ENCODE results near the gene AGBL1.

Gene AGBL1

DNA sequence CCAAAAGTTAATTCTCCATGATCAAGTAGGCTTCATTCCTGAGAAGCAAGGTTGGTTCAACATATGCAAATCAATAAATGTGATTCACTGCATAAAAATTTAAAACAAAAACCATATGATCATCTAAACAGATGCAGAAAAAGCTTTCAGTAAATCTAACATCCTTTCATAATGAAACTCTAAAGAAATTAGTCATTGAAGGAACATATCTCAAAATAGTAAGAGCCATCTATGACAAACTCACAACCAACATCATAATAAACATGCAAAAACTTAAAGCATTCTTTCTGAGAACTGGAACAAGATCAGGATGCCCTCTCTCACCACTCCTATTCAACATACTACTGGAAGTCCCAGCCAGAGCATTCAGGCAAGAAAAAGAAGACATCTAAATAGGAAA is 254.1 kb downstream of the AGBL1 start:
- DNase-seq = no peak

DNA sequence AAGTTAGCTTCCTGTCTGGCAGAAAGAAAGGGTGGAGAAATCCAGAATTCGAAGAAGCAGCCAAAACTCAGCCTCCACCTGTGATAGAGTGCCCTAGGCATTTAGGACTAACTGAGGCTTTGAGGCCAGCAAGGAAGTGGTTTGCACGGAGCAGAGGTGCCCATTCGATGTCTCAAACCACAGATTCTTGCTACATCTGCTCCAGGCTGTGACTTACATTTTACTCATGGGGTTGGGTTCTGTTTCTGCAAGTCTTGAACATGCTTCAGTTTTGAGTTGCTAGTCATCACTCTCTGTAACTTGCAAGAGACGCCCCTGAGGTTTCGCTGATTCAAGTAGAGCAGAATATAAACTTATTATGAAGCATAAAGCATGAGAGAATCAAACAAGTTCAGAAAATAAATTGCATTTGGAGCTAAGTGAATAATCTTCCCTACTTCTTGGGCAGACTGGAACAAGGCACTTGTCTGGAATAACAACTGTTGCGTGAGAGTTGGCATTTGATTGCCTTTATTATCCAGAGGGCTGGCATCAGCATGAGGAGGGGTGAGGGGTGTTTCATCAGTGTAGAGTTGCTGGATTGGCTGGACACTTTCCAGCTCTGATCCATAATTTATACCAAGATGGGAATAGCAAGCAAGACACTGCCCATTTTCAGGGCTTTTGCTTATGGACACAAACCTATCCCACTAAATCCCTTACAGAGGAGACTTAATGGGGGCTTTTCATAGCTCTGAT is 256.5 kb downstream of the AGBL1 start:
- no peak for DNase-seq

DNA sequence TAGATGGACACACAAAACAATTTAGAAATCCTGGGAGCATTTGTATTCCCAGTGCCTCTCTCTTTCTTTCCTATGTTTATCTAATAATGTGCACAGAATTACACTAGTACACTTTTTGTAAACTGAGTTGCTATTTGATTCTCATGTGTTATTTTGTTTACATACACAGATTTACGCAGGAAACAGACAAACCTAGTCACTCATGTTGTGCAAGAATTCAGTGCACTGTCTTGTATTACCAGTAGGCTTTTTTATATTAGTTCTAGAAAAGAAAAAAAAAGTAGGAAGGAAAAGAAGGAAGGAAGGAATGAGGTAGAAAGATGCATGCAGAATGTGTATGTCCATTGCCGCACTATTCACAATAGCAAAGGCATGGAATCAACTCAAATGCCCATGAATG is 257.4 kb downstream of the AGBL1 start:
- no peak for DNase-seq

DNA sequence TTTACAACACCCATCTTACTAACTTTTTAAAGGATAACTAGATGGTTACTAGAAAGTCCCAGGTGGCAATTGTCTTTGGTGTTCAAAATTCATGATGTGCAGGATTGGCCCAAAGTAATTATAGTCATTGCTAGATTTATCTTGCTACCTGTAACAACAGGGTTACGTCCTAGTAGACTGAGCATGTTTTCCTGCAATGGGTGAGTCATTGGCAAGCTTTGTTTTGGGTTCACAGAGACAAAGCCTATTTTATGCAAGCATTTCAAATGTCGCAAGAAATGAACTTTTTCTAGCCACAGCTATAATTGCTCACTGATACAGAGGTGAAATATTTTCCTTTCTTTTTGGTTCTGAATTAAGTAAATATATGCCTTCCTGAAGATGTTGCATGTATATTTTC is 267.6 kb downstream of the AGBL1 start:
- no peak for DNase-seq

DNA sequence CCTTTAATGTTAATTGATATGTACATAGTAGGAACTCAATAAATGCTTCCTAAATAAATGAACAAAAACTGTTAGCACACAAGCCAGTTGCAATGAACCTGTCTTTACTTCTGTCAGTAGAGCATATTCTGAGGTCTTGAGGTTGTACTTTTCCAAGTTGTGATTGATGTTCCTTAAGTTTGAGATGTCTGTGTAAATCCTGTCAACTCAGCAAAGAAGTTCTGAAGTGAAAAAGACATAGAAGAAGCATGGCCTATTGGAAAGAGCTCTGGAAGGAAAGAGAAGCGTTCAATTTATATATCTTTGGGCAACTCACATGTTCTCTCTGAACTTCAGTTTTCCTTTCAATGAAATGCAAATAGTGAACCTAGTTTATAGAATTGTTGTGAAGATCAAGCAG is 269.9 kb downstream of the AGBL1 start:
- no peak for DNase-seq

DNA sequence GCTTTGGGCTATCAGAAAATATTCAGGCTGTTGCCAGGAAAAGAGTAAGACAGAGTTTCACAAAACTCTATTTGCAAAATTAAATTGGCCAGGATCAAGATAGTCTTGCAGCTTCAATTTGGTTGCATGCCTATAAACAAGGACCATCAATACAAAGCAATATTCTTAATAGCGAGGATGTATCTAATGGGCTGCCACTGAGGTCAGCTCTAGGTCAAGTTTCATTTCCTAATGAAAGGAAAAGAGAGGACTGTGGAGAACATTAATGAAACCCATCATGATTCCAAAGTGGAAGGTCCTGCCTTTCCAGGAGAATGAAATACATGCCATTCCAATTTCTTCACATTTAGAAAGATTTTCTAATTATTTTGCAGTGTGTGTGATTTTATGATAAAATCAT is 273.5 kb downstream of the AGBL1 start:
- DNase-seq = no peak

DNA sequence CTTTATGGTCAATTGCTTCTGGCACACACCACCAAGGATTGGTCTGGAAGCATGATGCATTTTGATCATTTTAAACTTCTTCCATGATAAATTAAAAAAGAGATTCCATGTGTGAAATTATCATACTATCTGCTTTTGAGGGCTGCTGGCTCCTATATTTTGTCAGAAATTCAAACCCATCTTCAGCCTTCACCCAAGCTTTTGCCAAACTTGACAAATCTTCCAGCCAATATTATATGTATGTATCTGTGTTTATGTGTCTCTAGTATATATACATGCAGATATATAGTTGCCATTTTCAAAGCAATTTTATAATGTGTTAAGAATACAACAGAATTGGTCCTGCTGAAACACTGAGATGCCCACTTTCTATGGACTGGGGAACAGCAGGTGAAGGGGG is 275.7 kb downstream of the AGBL1 start:
- DNase-seq = no peak

DNA sequence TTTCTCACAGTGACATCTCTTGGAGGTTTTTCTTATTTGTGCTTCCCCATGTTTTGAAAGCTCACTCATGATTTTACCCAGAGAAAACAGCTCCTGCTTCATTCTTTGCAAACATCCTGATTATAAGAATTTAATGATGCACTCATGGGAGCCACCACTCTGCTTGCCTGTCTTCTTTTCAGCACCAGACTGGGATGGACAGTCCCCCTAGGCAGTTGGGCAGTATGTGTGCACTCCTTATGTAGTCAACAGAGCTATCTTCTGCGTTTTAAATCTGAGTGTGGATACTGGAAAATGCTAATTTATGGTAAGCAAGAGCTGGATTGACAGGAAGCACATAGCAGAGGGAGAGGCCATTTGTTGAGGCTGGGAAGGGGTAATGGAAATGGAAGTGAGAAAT is 276.1 kb downstream of the AGBL1 start:
- no peak for DNase-seq

DNA sequence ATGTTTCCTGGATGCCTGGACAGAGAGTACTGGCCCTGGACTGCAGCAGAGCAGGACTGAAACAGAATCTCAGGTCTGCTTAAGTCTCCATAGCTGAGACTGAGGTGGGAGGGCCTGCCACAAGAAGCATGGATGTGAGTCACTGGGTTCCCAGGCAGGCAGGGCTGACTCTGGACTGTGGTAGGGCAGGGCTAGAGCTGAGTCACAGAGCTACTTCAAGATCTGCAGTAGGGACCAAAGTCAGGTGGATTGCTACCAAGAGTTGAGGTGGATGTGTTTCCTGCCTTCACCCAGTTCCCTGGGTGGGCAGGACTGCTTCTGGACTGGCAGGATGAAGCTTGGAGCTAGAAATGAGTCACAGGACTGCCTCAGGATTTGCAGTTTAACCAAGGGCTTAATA is 282.9 kb downstream of the AGBL1 start:
- no peak for DNase-seq

DNA sequence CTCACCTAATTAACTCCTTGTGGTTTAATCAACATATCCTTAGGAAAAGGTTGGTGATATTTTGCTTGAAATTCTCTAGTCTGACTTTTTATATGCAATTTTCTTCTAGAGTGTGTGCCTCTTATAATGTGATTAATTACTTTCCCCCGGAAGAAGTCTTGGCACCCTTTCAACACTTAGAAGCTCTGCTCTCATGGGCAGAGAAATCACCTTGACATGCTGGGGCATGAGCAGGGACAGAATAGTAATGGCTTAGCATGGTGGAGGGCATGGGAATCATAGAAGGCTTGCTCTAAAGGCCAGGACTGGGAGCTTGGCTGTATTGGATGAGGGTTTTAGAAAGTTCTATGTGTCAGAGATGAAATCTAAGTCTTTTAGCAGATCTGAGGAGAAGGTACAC is 293.5 kb downstream of the AGBL1 start:
- DNase-seq = no peak

DNA sequence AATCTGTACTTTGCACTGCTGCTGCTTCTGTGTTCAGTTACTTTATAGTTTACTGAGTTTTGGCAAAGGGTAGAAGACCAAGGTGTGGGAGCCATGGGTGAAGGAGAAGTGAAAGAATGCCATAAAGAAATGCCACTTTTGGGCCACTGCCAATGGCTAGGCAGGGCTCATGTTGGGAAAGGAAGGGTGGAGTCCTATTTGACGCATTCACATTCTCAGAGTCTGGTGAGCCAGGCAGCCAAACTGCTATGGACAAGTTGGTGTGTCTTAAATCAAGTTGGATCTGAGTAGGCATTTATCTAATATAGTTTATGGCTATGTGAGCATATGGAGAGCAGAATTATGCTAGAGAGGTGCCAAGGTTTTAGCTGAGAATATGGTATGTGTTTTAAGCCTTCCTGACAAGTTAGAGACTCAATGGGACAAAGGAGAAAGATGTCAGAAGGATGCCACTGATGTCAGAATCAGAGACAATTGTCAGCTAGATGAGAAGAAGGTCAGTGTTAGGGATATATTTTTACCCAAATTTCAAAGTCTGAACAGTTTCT is 296.1 kb downstream of the AGBL1 start:
- DNase-seq = no peak

DNA sequence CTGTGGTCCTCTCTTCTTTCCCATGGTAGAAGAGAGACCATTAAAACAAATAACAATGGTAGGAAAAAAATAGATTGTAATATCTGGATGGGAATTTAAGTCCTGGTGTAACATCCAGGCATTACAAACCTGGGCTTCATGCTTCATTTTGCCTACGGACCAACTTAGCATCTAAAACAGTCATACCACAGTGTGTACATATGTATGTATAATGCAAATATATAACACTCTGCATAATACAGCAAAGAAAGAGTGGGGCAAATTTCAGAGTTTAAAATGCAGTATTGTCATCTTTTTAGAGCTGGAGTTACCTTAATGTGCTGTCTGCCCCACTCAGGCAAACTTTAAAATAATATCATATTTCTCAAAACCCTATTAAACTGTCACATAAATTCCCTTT is 298.2 kb downstream of the AGBL1 start:
- no peak for DNase-seq

DNA sequence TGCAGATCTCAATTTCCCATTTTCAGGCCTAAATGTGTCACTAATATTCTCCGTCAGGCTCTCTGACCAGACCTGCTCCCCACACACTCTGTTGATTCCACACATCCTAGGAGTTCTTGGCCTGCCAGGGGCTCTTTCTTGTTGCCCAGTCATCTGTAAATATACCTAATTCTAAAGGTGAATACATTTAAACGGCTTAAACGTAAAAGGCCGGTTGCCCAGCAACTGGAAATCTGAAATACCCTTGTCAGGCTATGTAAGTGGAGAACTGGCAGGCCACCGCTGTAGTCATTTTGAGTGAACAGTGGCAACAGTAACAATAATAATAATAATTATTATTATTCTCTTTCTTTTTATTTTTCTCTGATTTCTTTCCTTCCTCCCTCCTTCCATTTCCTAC is 302.7 kb downstream of the AGBL1 start:
- no peak for DNase-seq

DNA sequence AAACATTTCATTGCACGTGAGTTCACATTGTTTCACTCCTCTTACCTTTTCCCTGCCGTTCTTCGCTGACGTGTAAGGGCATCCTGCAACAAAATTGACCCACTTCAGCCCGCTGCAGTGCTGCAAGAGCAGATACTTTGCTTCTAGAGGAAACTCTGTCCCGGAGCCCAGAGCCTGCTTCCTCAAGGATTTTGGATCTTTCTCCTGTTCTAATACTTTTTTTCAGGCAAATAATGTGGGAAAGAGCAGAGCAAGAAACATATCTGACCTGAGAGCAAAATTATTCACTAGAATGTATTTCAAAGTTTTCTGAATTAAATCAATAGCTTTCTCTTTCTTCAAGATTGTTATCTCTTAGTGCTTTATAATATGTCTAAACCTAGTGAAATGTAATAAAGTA is 303.9 kb downstream of the AGBL1 start:
- DNase-seq = no peak

DNA sequence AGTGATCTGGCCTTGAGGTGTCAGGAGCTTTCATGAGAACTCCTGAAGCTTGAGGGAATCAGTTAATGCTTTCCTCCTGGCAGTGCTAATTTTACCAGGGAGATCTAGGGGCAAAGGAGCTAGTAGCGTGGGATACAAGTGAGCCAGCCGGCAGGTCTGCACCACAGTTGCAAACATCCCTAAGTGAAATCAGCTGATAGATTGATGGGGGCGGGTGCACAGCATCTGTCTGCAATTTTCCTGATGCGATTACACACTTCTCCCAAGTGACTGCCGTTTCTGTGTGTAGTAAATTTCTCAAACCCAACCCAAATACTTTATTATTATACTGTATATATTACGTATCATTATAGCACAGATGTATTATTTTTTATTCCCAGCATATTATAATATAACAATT is 304.5 kb downstream of the AGBL1 start:
- DNase-seq = no peak

DNA sequence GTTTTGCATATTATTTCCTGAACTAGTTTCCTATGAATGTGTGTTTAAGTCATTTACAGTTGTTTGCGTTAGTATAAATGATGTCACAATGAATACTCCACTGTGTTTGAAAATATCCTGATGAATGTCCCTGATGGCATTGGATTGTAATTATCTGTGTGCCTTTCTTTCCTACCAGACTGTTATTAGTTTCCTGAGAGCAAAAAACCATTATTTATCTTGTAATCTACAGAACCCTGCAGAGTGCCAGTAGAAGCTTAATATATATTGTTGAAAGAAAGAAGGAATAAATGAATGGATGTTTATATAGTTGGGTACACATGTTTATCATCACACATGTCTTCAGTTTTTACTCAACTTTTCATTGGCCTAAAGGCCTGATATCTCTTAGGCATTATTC is 312.6 kb downstream of the AGBL1 start:
- DNase-seq = no peak

DNA sequence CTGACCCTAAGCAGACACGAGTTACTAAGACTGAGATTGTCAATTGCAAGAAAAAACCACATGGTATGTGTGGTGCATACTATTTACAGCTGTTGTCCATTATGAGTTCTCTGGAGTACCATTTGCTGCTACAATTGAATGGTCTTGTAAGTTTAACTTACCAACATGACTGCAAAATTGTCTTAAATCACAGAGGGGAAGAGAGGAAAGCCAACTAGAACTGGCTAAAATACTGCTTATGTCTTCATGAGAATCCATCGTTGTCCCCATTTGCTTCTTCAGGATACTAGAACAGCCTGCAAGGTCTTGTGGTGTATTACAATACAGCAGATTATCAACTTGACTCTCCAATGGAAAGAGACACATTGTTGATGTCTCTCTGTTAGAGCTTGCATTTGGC is 313.2 kb downstream of the AGBL1 start:
- no peak for DNase-seq

DNA sequence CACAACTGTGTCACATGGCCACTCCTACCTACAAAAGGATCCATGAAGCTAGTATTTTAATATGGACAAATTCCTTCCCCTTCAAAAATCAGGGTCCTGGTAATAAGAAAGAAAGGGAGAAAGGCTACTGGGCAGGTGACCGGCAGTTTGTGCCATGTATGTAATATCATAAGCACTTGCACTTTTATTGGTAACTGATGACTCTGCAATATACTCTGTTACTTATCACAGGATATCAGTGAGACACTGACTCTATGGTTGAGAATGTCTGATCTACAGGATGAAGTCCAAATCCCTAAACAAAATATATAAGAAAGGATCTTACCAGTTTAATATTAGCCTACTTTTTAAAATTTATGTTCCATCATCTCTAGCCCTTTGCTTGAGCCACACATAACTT is 315.2 kb downstream of the AGBL1 start:
- no peak for DNase-seq

DNA sequence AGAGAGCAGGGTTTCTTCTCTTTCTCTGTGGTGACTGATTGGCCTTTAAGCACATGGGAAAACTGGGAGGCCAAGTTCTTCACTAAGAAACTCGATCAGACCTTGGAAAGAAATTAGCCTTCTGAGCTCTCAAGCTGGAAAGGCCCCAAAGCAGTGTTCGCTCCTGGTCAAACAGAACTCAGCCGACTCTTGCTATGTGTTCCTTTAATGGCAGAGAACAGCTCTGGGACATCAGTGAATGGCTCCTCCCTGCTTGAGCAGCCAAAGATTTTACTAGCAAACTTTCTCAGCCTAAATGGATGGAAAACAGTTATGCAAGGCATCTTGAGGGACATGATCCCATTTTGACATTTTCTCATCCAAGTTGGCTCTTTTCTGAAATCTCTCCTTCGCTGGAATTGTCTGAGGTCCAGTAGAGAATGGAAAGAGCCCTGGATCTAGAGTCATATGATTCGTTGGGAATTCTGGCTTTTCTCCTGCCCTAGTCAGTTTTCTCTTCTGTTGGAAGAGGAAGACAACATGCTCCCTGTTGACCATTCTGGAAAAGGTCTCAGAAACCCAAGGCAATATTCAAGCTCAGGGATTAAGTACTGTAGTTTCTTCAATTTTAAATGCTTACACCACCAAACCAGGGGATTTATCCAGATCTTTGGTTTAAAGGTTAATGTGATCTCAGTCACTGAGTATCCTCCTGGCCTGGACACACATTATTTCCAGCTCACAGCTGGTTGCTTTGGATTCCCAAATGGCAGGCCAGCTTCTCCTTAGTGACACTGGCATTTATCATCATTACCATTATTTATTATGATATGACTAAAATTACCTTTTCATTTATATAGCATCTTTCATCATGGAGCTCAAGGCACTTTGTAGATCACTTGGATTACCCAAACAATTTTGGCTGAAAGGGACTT is 319.6 kb downstream of the AGBL1 start:
- no peak for DNase-seq

DNA sequence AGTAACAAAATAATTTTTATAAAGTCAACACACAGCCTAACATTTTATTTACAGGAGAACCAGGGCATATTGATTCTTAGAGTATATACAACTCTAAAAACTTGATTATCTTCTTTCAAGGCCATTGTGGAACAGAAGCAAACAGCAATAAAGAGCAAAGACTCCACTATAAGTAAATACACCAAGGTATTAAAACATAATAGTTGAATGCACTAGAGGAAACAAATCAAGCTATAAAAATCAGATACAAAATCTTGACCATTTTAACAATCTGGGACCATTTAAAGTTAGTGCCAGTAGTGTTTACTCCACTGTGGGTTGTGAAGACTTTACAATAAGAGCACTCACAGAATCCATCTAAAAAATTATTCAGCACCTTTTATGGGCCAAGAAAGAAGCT is 323.6 kb downstream of the AGBL1 start:
- DNase-seq = no peak

DNA sequence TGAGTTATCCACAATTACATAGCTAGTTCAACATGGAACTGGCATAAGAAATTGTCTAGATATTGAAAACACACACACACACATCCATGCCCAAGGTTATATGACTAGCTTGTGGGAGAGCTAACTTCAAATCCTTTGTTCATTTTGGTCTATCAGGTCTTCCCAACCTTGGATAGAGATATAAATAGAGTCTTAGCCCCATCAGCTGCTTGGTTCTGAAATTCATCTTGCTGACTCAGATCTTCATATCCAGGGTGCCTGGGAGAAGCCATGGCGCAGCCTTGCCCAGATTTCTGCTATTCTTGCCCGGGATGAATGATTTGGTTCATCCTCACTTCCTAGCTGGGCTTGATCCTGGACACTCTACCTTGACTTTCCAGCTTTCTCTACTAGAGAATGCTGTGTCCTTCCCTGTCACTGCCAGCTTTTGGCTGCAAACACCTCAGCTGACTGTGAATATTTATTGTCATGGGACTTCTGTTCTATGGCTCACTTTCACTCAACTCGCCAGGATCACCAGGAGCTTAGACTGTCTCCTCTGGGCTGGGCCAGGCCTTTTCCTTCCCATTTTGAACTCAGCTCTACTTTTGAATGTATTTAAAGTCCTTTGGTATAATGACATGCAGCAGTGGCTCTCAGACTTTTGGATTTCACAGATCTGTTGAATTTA is 324.4 kb downstream of the AGBL1 start:
- no peak for DNase-seq

DNA sequence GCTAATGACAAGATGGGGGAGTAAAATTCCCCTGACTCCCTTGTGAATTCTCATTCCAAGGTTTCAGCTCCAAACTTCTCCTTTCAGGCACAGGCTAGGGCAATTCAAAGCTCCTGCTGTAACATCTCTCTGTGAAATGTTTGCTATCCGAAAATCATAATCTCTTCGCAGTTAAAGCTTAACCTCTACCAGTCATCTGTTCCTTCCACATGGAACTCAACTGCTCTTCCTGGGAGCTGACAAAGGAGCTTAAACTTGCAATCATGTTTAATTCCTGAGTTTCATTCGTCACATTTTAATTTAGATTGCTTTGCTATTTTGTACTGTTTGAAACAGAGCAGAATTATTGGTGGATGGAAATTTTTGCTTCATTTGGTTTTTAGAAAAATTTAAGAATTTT is 328.6 kb downstream of the AGBL1 start:
- DNase-seq = no peak

DNA sequence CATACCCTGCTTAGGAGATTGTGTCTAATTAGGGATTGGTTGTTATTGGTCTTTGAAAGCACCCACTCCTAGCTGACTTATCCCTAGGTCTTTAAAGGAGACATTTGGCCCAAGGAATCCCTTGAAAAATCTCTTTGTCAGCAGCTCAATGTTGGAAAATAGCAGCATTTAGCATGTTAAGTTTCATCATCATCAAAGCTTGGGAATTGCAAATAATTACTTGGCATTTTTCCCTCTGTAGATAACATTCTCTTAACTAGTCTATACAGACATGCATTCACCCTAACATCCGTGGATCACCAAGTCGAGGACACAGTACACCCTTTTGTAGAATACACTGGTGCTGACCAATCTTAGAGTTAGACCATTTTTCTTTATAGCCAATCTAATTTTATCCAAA is 332.2 kb downstream of the AGBL1 start:
- no peak for DNase-seq

DNA sequence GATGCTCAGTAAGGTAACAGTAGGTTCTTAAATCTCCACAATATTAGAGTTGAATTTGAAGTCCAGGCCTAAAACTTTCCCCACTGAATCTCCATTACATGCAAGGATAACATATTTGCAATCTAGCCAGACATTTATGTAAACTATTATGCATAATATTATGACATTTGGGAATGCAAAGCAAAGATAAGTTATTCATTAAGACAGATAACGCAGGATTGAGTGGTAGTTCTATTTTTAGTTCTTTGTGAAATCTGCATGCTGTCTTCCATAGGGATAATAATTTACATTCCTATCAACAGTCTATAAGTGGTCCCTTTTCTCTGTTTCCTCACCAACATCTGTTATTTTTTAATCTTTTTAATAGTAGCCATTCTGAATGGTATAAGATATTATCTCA is 333.5 kb downstream of the AGBL1 start:
- DNase-seq = no peak
